ENCODE results near the gene TEX51.

The TEX51 gene

DNA sequence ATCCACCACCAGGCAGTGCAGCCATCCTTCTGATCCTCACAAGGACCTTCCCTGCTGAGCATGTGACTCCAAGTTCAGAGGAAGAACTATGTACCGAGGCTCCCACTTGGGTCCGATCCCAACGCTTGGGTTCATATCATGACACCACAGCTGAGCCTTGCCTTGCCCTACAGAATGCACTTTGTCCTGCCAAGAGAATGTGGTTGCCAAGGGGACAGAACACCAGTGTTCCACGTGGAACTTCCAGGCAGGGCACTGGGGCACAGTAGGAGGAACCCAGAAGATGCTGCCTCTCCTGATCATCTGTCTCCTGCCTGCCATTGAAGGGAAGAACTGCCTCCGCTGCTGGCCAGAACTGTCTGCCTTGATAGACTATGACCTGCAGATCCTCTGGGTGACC, at the start of gene TEX51:
TSS of gene TEX51 (plus strand) at position 255 of the 400 bp plus-strand sequence. CDS start at position 284, 29 bp downstream.
- peak; percentile 12 for DNase-seq

DNA sequence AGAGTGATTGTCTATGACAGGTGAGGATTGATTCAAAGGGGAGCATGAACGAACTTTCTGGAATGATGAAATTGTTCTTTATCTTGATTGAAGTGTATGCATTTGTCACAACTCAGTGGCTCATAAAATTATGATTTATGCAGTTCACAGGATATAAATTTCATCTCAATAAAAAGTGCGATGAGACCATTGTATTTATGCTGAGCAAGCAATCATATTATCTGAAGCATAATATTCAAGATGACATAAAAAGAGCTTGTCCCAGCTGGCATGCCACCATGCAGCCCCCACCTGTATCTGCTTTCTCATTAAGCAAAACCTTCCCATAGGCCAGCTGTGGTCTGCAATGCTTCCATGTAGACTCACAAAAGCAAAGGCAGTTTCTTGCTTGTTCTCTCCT, 49.6 kb upstream of the TEX51 start:
- DNase-seq = no peak

DNA sequence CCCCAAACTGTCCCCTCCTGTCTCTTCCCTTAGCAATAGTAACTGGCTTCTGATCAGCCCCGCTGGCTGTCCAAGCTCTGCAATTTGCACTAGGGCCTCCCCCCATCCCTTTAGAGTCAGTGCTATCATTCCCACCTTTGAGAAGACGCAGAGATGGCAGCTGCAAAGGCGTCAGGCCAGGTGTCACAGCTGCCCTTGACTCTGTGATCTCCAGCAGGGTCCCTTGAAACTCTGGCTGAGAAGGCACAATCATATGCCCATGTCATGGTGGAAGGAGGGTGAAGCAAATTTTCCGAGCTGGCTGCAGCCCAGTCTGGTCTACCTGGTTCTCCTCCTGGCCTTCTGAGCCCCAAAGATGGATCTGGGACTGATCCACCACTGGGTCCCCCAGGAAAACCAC, 49.2 kb upstream of the TEX51 start:
- DNase-seq = no peak

DNA sequence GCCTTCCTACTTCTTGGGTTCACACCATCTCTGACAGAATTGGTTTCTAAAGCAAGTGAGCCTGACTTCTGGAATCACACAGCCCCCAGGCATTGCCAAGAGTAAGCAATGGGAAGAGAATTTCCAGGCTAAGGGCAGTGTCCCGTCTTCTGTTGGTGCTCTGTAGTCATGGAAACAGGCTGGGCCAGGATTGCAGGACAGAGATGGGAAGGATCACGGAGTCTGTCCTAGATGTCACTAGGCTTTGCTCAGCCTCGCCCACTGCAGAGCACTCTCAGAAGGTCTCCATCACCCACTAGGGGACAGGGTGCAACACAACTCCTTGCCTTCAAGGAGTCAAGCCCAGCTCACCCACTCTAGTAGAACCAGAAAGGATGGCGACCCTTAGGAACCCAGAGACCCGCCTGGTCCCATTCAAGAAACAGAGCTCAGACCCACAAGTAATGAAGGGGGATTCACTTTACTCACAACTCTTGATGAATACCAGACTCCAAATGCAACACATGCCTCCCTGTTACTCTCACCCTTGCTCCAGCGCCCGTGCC, 48.6 kb upstream of the TEX51 start:
- no peak for DNase-seq

DNA sequence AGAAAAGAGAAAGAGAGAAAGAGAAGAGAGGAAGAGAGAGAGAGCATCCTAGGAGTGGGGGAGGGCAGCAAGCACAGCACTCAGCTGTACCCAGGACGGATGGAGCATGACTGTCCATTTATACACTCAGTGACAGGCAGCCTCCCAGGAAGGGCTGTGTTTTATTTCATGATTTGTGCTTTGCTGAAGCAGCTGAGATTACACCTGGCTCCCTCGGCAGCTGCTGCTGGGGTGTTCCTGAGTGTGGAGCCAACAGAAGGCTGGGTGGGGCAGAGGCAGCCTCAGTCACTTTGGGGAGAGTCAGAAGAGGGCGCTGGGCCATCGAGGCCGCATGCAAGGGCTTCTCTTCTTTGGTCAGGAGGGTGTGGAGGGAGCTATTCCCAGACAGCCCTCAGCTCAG, 47.8 kb upstream of the TEX51 start:
- DNase-seq = no peak

DNA sequence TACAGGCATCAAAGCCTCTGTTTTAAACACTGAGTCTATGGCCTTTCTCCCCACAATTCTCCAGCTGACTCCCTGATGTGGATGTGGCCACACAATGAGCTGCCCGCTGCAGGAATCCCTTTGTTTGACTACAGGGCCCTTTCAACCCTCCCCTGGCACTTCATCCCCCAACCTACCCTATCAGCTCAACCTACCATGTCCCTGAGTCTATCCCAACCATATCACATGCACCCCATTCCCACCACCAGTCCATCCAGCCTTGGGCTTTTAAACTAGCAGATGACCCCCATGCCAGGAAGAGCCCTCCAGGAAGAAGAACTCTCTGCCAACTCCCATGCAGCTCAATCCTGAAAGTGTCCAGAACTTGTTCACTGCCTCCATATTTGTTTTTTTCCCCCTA, 46.9 kb upstream of the TEX51 start:
- DNase-seq = no peak

DNA sequence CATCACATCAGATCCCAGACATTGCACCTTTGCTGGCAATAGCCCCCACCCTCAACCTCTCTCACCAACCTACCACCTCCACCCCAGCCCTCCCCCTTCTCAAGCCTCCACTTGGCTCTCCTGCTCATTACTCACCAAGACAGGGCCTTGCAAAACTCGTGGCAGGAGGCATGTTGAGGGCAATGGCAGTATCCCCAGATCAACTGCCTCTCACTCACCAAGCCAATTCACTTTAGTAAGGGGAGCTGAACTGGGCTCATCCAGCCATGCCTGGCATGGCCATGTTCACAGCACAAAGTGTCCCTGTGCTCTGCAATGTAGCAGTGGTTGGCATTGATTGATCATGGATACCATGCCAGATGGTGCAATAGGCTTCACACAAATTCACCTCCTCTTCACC, 46.3 kb upstream of the TEX51 start:
- no peak for DNase-seq

DNA sequence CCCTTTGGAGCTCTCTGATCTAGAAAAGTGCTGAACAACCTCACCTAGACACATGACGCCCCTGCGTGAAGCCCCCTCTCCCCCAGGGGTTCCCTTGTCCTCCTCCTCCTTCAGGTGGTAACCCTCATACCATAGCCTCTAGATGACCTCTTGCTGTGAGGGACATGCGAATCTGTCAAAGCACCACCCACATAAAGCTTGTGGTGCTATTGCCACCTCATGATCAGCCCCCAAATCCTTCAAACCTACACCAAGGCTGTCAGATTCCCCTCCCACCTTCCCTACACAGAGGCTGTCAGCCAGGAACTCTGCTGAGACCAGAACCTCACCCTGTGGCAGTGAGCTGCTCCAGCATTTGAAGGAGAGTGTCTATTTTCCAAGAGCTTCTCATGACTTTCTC, 43.1 kb upstream of the TEX51 start:
- no peak for DNase-seq

DNA sequence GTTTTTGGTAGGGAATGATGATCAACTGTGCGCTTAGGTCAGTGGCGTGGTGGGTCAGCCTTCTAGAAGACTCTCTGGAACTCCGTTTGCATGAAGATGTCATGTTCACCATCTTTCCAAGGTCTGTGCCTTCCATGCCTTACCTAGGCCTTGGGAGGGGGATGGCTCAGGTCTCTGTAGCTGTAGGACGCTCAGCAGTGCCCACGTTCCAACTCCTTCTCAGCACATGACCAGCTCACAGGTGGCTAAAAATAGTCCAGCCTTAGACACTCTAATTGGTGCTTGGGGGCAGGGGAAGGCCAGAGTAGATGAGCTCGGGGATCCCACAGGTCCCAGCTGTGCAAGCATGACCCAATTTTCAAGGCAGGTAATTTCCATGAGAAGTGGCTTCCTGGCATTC, 42.3 kb upstream of the TEX51 start:
- DNase-seq = no peak

DNA sequence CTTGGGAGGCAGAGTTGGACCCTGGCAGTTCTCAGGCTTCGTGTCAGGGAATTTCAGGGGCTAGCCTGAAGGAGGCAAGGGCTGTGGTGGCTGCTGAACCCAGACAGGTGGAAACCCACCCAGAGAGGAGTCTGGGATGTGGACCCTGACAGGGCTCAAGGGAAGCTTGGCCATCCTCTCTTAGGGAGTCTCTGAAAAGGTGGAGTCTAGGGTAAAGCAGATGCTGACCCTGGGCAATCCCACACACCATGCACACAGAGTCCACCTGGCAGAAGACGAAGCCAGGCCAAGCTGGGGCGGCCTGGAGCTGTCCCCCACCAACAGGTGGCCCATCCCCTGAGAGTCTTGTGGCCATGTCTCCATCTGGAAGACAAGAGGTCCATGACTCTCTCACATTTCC, 41.2 kb upstream of the TEX51 start:
- no peak for DNase-seq

DNA sequence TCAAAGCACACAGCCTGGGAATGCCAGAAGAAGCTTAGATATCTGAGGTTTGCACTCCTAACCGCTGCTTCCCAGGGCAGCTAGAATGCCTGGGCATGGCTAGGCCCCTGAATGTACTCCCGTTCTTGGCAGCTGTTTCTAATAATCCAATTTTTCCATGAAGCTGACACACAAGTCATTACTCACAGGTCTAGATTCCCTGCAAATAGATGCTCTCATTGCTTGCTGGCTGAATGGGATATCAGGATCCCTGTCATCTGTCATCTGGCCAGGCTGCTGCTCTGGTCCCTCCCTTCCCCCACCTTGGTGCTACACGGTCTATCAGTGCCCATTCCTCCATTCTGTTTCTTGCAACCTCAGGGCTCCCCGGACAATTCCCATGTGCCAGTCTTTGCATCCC, 40.7 kb upstream of the TEX51 start:
- no peak for DNase-seq

DNA sequence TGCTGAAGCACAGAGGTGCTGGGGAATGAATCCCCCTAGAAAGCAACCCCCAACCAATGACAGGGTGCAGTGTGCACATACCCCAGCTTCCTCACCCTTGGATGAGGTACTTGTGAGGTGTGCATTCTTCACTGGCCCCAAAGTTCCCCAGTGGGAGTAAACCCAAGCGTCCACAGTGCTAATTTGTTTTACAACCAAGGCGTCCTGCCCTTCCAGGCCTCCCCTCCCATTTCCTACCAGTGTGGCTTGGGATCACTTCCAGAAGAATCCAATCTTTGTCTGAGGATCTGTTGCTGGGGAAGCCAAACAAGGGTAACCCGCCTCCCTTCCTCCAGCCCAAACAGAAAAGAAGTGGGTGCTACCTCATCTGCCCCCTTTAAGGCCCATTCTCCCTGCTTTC, 40.3 kb upstream of the TEX51 start:
- DNase-seq = no peak

DNA sequence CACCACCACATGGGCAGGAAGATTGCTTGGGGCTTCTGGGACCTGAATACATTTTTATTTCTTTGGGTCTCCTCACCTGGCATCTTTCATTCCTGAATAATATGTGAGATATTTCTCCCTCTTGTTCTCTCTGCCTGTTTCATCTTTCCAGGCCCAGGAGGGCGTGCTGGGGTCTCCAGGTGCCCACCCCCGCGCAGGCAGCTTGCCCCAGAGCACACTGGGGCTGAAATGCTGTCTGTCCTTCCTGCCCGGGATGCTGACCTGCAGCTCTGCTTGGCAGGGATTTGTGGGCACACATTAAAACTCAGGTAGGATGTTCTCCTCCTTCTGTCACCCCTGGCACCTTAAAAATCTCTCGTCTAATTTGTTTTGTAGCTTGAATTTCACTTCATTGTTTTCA, 39.7 kb upstream of the TEX51 start:
- DNase-seq = no peak

DNA sequence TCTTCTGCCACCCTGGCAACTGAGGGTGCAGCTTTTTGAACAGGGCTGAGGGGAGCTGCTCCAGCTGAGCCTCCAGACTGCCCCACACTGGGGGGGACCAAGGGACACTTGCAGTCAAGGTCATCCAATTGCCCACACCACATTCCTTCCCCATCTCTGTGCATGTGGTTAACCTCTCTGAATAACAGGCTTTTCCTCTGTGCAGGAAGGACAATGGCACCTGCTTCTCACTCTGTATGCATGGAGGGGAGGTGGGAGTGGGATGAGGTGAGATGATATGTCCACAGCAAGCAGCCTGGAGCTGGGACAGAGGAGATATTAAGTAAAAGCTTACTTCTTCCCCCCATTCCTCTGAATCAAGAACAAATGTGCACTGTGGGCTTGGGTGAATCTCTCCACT, 39.1 kb upstream of the TEX51 start:
- DNase-seq = no peak

DNA sequence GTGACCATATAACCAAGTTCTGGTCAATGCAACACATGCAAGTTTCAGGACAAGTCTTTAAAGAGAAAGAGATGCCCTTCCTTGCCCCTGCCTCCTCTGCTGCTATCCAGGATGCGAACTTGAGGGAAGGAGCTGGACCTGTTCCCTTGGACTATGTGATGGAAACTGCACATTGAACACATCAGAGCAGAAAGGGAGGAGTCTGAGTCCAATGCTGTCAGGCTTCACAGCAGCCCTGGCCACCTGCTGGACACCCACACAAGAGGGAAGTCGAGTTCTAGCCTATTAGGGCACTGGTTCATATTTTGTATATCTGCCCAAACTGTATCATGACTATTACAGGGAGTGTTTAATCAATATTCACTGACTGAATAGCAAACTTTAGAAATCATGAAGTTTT, 38.3 kb upstream of the TEX51 start:
- no peak for DNase-seq

DNA sequence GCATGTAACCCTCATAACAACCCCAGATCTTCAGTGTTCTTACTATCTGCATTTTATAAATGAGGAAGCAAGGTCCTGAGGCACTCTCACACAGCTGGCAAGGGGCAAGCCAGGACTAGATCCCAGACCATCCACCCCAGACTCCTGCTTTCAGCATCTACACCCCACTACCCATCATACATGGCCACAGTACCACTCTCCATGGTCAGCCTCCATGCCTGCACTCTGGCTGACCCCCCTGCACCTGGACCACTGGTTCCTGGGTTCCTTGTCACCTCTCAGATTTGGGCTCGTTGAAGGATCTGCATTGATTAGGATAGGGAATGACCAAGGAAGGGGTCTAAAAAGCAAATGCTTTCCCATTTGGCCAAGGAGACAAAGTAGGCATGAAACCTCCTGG, 36.0 kb upstream of the TEX51 start:
- DNase-seq = no peak

DNA sequence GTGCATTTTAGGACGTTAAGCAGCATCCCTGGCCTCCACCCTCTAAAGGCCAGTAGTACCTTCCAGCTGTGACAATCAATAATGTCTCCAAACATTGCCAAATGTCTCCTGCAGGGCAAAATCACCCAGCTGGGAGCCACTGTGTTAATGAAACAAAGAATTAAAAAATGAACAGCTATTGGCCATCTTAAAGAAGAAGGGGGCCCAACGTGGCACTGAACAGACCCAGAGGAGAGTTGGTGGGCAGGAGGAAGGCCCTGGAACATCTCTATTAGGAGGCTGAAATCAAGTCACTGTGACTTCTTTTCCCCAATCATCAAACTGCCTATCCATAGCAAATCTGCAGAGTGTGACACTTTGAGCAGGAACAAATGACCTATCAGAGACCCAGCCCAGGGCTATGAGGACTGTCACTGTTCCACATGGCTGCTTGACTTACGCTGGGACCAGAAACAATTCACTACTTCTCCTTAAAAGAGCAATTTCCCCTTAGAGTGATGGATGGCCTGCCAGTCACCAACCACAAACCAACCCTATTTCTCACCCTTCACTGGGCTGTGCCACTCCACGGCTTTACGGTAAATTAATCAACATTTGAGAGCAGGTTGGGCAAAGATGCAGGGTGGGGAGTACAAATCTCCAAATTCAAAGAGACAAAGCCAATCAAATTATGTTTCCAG, 35.2 kb upstream of the TEX51 start:
- no peak for DNase-seq

DNA sequence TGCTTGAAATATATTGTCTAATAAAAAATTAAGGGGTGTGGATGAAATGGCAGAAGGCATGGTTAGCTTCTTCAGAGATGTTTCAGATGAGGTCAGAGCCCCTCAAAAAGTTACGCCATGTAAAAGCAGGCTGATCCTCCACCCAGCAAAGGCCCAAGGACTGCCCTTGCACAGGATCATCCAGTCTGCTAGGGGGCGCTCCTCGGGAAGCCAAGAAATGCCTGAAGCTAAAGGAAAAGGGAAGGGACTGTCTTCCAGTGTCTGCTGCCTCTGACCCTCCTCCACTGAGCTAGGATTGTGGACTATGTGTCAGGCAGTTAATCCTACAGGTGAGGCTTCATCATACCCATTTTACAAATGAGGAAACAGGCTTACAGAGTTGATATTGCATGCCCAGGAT, 33.8 kb upstream of the TEX51 start:
- no peak for DNase-seq

DNA sequence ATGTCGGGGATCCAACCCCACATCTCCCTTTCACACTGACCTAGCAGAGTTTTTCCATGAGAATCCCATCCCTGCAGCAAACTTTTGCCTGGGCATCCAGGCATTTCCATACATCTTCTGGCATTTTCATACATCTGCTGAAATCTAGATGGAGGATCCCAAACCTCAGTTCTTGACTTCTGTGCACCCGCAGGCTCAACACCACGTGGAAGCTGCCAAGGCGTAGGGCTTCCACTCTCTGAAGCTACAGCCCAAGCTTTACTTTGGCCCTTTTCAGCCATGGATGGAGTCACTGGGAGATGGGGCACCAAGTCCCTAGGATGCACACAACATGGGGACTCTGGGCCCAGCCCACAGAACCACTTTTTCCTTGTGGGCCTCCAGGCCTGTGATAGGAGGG, 32.2 kb upstream of the TEX51 start:
- no peak for DNase-seq

DNA sequence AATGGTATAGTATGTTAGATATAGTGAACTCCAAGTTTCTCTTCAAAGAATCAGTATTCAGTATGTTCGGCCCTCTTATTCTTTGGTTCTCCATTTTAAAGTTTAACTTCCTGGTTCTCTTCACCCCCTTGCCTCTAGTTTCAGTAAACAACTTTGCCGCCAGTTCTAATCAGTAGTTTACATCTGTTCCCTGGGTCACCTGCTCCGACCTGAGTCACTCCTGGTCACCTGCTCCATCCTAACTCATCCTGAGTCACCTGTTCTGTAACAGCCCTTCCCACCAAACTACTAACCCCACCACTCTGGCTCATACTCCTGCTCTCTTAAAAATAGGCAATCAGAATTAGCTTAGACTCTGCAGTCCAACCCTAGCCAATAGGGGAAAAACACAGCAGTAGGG, 23.7 kb upstream of the TEX51 start:
- no peak for DNase-seq

DNA sequence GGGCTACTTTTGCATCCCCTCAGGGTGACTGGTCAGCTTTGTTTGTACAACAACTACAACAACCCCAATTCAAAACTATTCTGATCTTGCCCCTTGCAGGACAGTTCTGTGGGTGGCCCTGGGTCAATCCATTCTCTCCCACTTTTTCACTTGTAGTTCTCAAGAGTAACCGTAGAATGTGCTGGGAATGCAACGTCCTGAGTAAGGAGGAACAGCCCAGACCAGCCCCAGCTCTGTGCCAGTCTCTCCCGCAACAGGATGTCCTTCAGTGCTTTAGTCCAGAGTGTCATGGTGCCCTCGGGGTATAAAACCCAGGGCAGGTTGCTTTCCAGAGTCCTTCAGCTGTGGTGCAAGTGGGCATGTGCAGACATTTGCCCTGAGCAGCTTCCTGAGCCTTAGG, 22.1 kb upstream of the TEX51 start:
- no peak for DNase-seq

DNA sequence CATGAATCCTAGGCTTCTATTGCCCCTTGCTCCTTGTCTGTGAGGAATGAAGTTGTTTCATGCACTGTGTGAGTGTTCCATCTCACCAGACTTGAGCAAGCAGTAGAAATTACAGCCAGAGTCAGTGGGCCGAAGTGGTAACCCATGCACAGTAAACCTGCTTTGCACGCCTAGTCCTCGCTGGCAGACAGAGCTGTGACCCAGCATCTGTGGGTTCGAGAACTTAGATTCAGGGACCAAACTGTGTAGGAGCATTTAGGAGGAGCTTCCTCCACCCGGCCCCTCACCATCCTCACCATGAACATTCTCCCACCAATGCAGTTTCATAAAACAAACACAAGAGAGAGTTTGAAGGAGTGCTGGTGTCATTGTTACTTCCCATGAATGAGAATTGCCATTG, 21.6 kb upstream of the TEX51 start:
- DNase-seq = no peak

DNA sequence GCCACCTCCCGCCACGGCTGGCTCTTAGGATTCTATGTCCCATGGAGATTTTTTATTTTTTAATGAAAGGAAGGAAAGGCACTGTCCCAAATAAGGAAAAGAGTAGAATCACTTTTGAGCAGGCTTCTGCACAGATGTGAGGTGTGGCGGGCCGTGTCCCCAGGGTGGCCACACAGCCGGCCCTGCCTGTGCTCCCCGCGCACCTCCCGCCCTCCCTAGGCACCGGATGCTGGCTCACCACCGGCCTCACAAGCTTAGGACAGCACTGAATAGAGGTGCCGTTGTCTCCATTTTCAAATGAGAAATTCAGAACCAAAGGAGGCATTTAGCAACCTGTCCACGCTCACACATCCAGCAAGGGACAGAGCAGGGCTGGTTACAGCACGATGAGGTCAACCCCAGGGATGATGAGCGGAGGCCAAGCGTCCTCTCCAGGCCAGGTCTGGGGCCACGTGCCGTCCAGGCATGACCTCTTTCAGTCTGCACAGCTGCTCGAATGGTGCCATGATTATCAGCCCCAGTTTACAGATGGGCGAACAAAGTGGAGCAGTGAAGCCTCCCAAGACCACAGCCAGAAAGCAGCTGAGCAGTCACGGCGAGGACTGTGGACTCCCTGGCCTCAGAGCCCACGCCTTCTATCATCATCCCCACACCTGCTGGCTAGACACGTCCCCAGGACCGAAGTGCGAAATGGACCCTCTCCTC, 20.7 kb upstream of the TEX51 start:
- no peak for DNase-seq

DNA sequence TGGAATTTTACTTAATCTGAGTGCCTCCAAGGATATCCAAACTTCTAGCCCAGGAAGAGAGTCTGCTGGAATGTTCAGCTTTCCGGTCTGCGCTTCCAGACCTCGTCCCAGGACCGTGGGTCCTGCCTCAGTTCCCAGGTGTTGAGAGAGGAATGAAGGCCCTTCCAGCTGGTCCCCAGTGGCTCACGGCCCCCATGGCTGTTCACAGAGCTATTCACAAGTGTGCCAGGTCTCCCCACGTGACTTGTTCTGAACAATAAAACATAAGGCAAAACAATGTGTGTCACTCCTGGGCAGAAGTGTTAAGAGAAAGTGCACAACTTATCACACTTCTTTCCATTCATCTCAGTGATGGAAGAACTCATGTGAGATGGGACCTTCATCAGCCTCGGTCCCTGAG, 20.1 kb upstream of the TEX51 start:
- DNase-seq = no peak

All from activated effector memory CD4-positive, alpha-beta T cell treated with anti-CD3 and anti-CD28 coated beads, Interleukin-2, amount 50 U/mL, for 16 hours (primary cell).